Brain pericyte (primary cell): ENCODE results near the gene MAN2A1.
"Not testable (repeated sequence)": the region's sequence is repeated elsewhere in the genome, so short reads cannot be mapped to it uniquely, and the experiment has no call there.

Source experiments
- DNase-seq: peaks from one replicate; pipeline ENCODE4 v3.0.0-alpha.2; 2012; ENCODE audit warnings: low read depth, low spot score

MAN2A1 gene

GRCh38 chr5:109866051-109866450 lies 176.3 kb downstream of the MAN2A1 start:
- no peak for DNase-seq

- no peak for DNase-seq
Measured at GRCh38 chr5:109868737-109869136, 179.0 kb downstream of the MAN2A1 start.

GRCh38 chr5:109873687-109874086 lies 184.0 kb downstream of the MAN2A1 start:
- no peak for DNase-seq

GRCh38 chr5:109874108-109874507 lies 184.4 kb downstream of the MAN2A1 start:
- no peak for DNase-seq

GRCh38 chr5:109876030-109876725 lies 186.5 kb downstream of the MAN2A1 start:
- DNase-seq = no peak

- DNase-seq = no peak
Measured at GRCh38 chr5:109876941-109877669, 187.4 kb downstream of the MAN2A1 start.

GRCh38 chr5:109877670-109878045 lies 187.9 kb downstream of the MAN2A1 start:
- no peak for DNase-seq

GRCh38 chr5:109878887-109879286 lies 189.2 kb downstream of the MAN2A1 start:
- DNase-seq = no peak

GRCh38 chr5:109880907-109881685 lies 191.4 kb downstream of the MAN2A1 start:
- DNase-seq = no peak

- no peak for DNase-seq
Measured at GRCh38 chr5:109882546-109882945, 192.8 kb downstream of the MAN2A1 start.

GRCh38 chr5:109884676-109885075 lies 194.9 kb downstream of the MAN2A1 start:
- no peak for DNase-seq

- no peak for DNase-seq
Measured at GRCh38 chr5:109885205-109885604, 195.5 kb downstream of the MAN2A1 start.

- DNase-seq = no peak
Measured at GRCh38 chr5:109888989-109889388, 199.3 kb downstream of the MAN2A1 start.

- not testable (repeated sequence) for DNase-seq
Measured at GRCh38 chr5:109893271-109893670, 203.5 kb downstream of the MAN2A1 start.

GRCh38 chr5:109898269-109899162 lies 208.8 kb downstream of the MAN2A1 start:
- DNase-seq = no peak

- DNase-seq = no peak
Measured at GRCh38 chr5:109899163-109899535, 209.4 kb downstream of the MAN2A1 start.

- DNase-seq = no peak
Measured at GRCh38 chr5:109900461-109900860, 210.7 kb downstream of the MAN2A1 start.

- DNase-seq = no peak
Measured at GRCh38 chr5:109900911-109901627, 211.3 kb downstream of the MAN2A1 start.

- no peak for DNase-seq
Measured at GRCh38 chr5:109901628-109901981, 211.9 kb downstream of the MAN2A1 start.

GRCh38 chr5:109903061-109903460 lies 213.3 kb downstream of the MAN2A1 start:
- no peak for DNase-seq

GRCh38 chr5:109905906-109906305 lies 216.2 kb downstream of the MAN2A1 start:
- no peak for DNase-seq
